Trophoblast cell (in vitro differentiated cells and primary cell): Measurements from ENCODE around the gene CNOT1.
A peak's percentile ranks its signal among the peaks of the same experiment; 100 is the strongest.

Experiments used
- DNase-seq, 2 donors: peaks; one replicate each; pipeline ENCODE4 v3.0.0-alpha.2; 2016
- H2AFZ ChIP-seq: 2 replicates; pipeline ENCODE4 v1.6.1; 2013; ENCODE audit warnings: low read length, moderate library complexity, mild to moderate bottlenecking; ENCODE audit not compliant: insufficient read depth, poor library complexity
- H2AK5ac ChIP-seq: 2 replicates; pipeline ENCODE4 v1.6.1; 2013; ENCODE audit warnings: mild to moderate bottlenecking, low read length
- H2BK120ac ChIP-seq: 2 replicates; pipeline ENCODE4 v1.6.1; 2013; ENCODE audit warnings: low read length, mild to moderate bottlenecking, moderate library complexity; ENCODE audit not compliant: insufficient read depth, poor library complexity
- H2BK12ac ChIP-seq: 2 replicates; pipeline ENCODE4 v1.6.1; 2013; ENCODE audit warnings: mild to moderate bottlenecking, low read length, moderate library complexity
- H2BK5ac ChIP-seq: 2 replicates; pipeline ENCODE4 v1.6.1; 2013; ENCODE audit warnings: low read length, low read depth, moderate library complexity, mild to moderate bottlenecking; ENCODE audit not compliant: poor library complexity
- H3K14ac ChIP-seq: 2 replicates; pipeline ENCODE4 v1.6.1; 2013; ENCODE audit warnings: mild to moderate bottlenecking, low read length
- H3K18ac ChIP-seq: 2 replicates; pipeline ENCODE4 v1.6.1; 2013; ENCODE audit warnings: mild to moderate bottlenecking, low read length
- H3K23ac ChIP-seq: 2 replicates; pipeline ENCODE4 v1.6.1; 2013; ENCODE audit warnings: low read length
- H3K27ac ChIP-seq: 2 replicates; pipeline ENCODE4 v1.5.1; 2013; ENCODE audit warnings: low read depth, mild to moderate bottlenecking, inconsistent platforms, low read length, moderate library complexity
- H3K27me3 ChIP-seq: 2 replicates; pipeline ENCODE4 v1.6.1; 2013; ENCODE audit warnings: inconsistent platforms, mild to moderate bottlenecking, low read length, moderate library complexity; ENCODE audit not compliant: insufficient read depth
- H3K36me3 ChIP-seq, 2 experiments: 1 replicate in 1 of 2; 2 replicates in 1 of 2; pipeline ENCODE4 v1.6.1; 2013; ENCODE audit warnings: low read length in 2 of 2, mild to moderate bottlenecking in 2 of 2, moderate library complexity in 1 of 2; ENCODE audit not compliant: insufficient read depth in 2 of 2, control insufficient read depth in 1 of 2
- H3K4ac ChIP-seq: 2 replicates; pipeline ENCODE4 v1.6.1; 2013; ENCODE audit warnings: low read depth, mild to moderate bottlenecking, low read length, moderate library complexity
- H3K4me1 ChIP-seq, 2 experiments: 1 replicate in 1 of 2; 2 replicates in 1 of 2; pipeline ENCODE4 v1.6.1; 2013; ENCODE audit warnings: low read length in 2 of 2, mild to moderate bottlenecking in 2 of 2, moderate library complexity in 1 of 2; ENCODE audit not compliant: insufficient read depth in 2 of 2, control insufficient read depth in 1 of 2
- H3K4me2 ChIP-seq: 2 replicates; pipeline ENCODE4 v1.6.1; 2013; ENCODE audit warnings: inconsistent platforms, mild to moderate bottlenecking, low read length, moderate library complexity
- H3K4me3 ChIP-seq: 2 replicates; pipeline ENCODE4 v1.5.1; 2013; ENCODE audit warnings: mild to moderate bottlenecking, low read depth, low read length, inconsistent platforms
- H3K79me1 ChIP-seq: one replicate; pipeline ENCODE4 v1.6.1; 2013; ENCODE audit warnings: low read length
- H3K79me2 ChIP-seq: 2 replicates; pipeline ENCODE4 v1.6.1; 2013; ENCODE audit warnings: low read length, mild to moderate bottlenecking; ENCODE audit not compliant: control insufficient read depth, insufficient read depth, poor library complexity
- H3K9ac ChIP-seq: 2 replicates; pipeline ENCODE4 v1.6.1; 2013; ENCODE audit warnings: mild to moderate bottlenecking, low read length
- H3K9me3 ChIP-seq: 2 replicates; pipeline ENCODE4 v1.6.1; 2013; ENCODE audit warnings: low read depth, mild to moderate bottlenecking, control low read depth, inconsistent platforms, low read length; ENCODE audit not compliant: insufficient read depth
- H4K12ac ChIP-seq: 2 replicates; pipeline ENCODE4 v1.6.1; 2013; ENCODE audit warnings: low read depth, mild to moderate bottlenecking, low read length, moderate library complexity
- H4K8ac ChIP-seq: 2 replicates; pipeline ENCODE4 v1.6.1; 2013; ENCODE audit warnings: low read depth, mild to moderate bottlenecking, low read length, moderate library complexity
- H4K91ac ChIP-seq: one replicate; pipeline ENCODE4 v1.6.1; 2013; ENCODE audit warnings: low read depth, mild to moderate bottlenecking, low read length, moderate library complexity
- WGBS: extraction: QIAGEN DNeasy Blood & Tissue Kit; methylation state at CpG from one replicate; pipeline ENCODE4 v1.1.7; 2013; ENCODE audit warnings: missing lambda C conversion rate; ENCODE audit not compliant: insufficient read length, insufficient coverage; ENCODE audit errors: extremely low coverage; 5-methylcytosine and 5-hydroxymethylcytosine counted together

The CNOT1 gene

GRCh38 chr16:58589326-58589905 is 40.2 kb downstream of the CNOT1 start:
- Histone ChIP-seq H2AK5ac (no peak overlapping the region), H3K79me1 (no peaks in the 10 kb centered on the region), H3K4me3 (no peak overlapping the region), H3K4me1 (no peaks in the 10 kb centered on the region), H3K4me2 (no peak overlapping the region), H4K91ac (no peak overlapping the region), H3K14ac (no peak overlapping the region), H4K12ac (no peak overlapping the region), H3K27ac (no peak overlapping the region), H2BK120ac (no peak overlapping the region), H3K9me3 (no peaks in the 10 kb centered on the region), H3K36me3 (peaks cover 22 to 29% of the 10 kb centered on the region in 2 experiments), H3K27me3 (no peaks in the 10 kb centered on the region), H2AFZ (no peak overlapping the region), H3K18ac (no peak overlapping the region), H3K23ac (no peak overlapping the region), H2BK5ac (no peak overlapping the region), H4K8ac (no peak overlapping the region), H3K9ac (no peak overlapping the region), H3K79me2 (no peaks in the 10 kb centered on the region), H3K4ac (no peak overlapping the region), H2BK12ac (no peak overlapping the region)
- no CpG with 5 or more reads among the region's 10 CpGs for WGBS
- DNase-seq = no peak

DNA sequence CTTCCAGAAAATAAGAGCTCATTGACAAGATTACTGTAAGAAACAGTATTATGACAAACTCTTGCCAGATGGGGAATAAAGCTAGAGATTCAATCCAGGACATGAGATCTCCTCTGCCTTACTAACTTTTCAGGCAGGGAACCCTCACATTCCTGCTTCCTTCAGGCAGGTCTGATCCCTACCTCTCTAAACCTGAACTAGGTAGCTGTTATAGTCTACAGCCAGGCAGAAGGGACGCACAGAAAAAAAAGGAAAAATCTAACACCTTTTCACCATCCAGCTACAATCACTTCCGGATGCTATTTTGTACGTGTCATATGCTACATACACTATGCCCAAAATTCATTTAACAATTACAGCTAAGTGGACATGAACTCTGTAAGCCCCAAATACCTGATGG is 41.2 kb downstream of the CNOT1 start:
- no peak overlapping the region for H2BK5ac ChIP-seq
- H3K79me2 ChIP-seq = no peaks in the 10 kb centered on the region
- no peak overlapping the region for H2BK12ac ChIP-seq
- no peaks in the 10 kb centered on the region for H3K79me1 ChIP-seq
- no peaks in the 10 kb centered on the region for H3K9me3 ChIP-seq
- no peak overlapping the region for H2AK5ac ChIP-seq
- no peak overlapping the region for H3K4me3 ChIP-seq
- peaks cover 29 to 33% of the 10 kb centered on the region in 2 experiments for H3K36me3 ChIP-seq
- H4K91ac ChIP-seq = no peak overlapping the region
- H3K4ac ChIP-seq = no peak overlapping the region
- H3K14ac ChIP-seq = no peak overlapping the region
- no peak overlapping the region for H3K27ac ChIP-seq
- H2BK120ac ChIP-seq = no peak overlapping the region
- WGBS = no CpG with 5 or more reads among the region's 3 CpGs
- no peak overlapping the region for H4K12ac ChIP-seq
- no peak overlapping the region for H3K4me2 ChIP-seq
- no peak overlapping the region for H3K18ac ChIP-seq
- no peaks in the 10 kb centered on the region for H3K27me3 ChIP-seq
- H3K23ac ChIP-seq = no peak overlapping the region
- no peak overlapping the region for H4K8ac ChIP-seq
- H3K4me1 ChIP-seq = peaks cover 0 to under 1% of the 10 kb centered on the region in 2 experiments
- H2AFZ ChIP-seq = no peak overlapping the region
- H3K9ac ChIP-seq = no peak overlapping the region
- DNase-seq = no peak

DNA sequence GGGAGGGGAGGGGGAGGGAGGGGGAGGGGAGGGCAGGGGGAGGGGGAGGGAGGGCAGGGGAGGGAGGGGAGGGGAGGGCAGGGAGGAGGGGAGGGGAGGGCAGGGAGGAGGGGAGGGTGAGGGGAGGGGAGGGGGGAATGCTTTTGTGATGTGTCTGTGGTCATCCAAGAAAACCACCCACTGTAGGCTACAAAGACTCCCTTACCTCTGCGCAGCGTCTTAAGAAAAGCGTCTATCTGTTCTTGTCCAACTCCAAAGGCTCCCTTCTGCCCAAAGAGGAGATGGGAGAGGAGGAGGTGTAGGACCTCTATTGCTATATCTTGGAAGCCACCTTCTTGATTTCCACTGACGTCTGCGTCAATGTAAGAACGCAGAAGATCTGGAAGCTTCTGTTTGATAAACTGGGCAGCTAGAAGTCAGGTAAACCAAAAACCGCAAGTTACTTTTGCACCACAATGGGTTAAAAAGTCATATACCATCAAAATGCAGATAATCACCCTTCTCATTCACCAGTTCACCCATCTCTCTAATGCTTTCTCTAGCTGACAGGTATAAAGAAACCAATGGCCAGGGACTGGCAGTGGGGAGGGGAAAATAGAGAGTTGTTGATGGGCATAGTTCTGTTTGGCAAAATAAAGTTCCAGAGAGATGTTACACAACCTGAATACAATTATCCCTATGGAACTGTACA is 43.1 kb downstream of the CNOT1 start:
- no peak overlapping the region for H3K4me3 ChIP-seq
- H3K23ac ChIP-seq = no peak overlapping the region
- H3K4ac ChIP-seq = no peak overlapping the region
- no peak overlapping the region for H3K4me2 ChIP-seq
- H3K79me1 ChIP-seq = no peaks in the 10 kb centered on the region
- no peak overlapping the region for H3K18ac ChIP-seq
- H3K79me2 ChIP-seq = no peaks in the 10 kb centered on the region
- no CpG with 5 or more reads among the region's 7 CpGs for WGBS
- H2BK12ac ChIP-seq = no peak overlapping the region
- H3K36me3 ChIP-seq = peaks cover 31 to 40% of the 10 kb centered on the region in 2 experiments
- no peak overlapping the region for H4K91ac ChIP-seq
- no peak overlapping the region for H4K8ac ChIP-seq
- no peak overlapping the region for H2AFZ ChIP-seq
- no peak overlapping the region for H2AK5ac ChIP-seq
- H2BK120ac ChIP-seq = no peak overlapping the region
- H3K9me3 ChIP-seq = no peaks in the 10 kb centered on the region
- H3K27me3 ChIP-seq = no peaks in the 10 kb centered on the region
- no peak overlapping the region for H3K27ac ChIP-seq
- no peak overlapping the region for H2BK5ac ChIP-seq
- no peak for DNase-seq
- no peak overlapping the region for H4K12ac ChIP-seq
- H3K4me1 ChIP-seq = peaks cover 0 to 2% of the 10 kb centered on the region in 2 experiments
- H3K9ac ChIP-seq = no peak overlapping the region
- no peak overlapping the region for H3K14ac ChIP-seq

GRCh38 chr16:58584831-58585505 is 44.7 kb downstream of the CNOT1 start:
- no CpG with 5 or more reads among the region's 8 CpGs for WGBS
- H4K12ac ChIP-seq = no peak overlapping the region
- no peak overlapping the region for H3K4me2 ChIP-seq
- no peaks in the 10 kb centered on the region for H3K27me3 ChIP-seq
- H3K4me1 ChIP-seq = peaks cover 0 to 2% of the 10 kb centered on the region in 2 experiments
- no peak overlapping the region for H3K9ac ChIP-seq
- no peak overlapping the region for H3K4ac ChIP-seq
- H3K36me3 ChIP-seq = peaks cover 32 to 38% of the 10 kb centered on the region in 2 experiments
- H4K8ac ChIP-seq = peak overlapping the region; percentile 19
- H3K18ac ChIP-seq = no peak overlapping the region
- H3K14ac ChIP-seq = no peak overlapping the region
- no peak overlapping the region for H4K91ac ChIP-seq
- H2AFZ ChIP-seq = no peak overlapping the region
- no peak overlapping the region for H3K23ac ChIP-seq
- no peak overlapping the region for H2AK5ac ChIP-seq
- no peak overlapping the region for H2BK12ac ChIP-seq
- H3K27ac ChIP-seq = no peak overlapping the region
- no peaks in the 10 kb centered on the region for H3K79me2 ChIP-seq
- DNase-seq = no peak
- H3K9me3 ChIP-seq = no peaks in the 10 kb centered on the region
- no peaks in the 10 kb centered on the region for H3K79me1 ChIP-seq
- H2BK120ac ChIP-seq = no peak overlapping the region
- H3K4me3 ChIP-seq = no peak overlapping the region
- H2BK5ac ChIP-seq = no peak overlapping the region
